Endodermal cell (in vitro differentiated cells): ENCODE results near the gene NCAM2. TPM values are rescaled to one million over a fixed set of nuclear protein-coding genes. Genes with fewer than 3 reads are reported as not detected.
"Not testable (repeated sequence)": the region's sequence is repeated elsewhere in the genome, so short reads cannot be mapped to it uniquely, and the experiment has no call there.

Experiments
- DNase-seq: peaks from one replicate; pipeline ENCODE4 v3.0.0-alpha.2; 2017
- H3K27ac ChIP-seq: 2 replicates; pipeline ENCODE4 v1.5.1; 2013; ENCODE audit warnings: mild to moderate bottlenecking, low read depth, low read length, moderate library complexity
- H3K27me3 ChIP-seq: 2 replicates; pipeline ENCODE4 v1.6.1; 2013; ENCODE audit warnings: mild to moderate bottlenecking, low read length, moderate library complexity; ENCODE audit not compliant: insufficient read depth, control insufficient read depth, poor library complexity, severe bottlenecking
- H3K36me3 ChIP-seq: 2 replicates; pipeline ENCODE4 v1.7.0; 2013; ENCODE audit warnings: mild to moderate bottlenecking, low read length, moderate library complexity; ENCODE audit not compliant: control insufficient read depth, insufficient read depth
- H3K4me1 ChIP-seq: one replicate; pipeline ENCODE4 v1.7.0; 2013; ENCODE audit warnings: low read length; ENCODE audit not compliant: control insufficient read depth, insufficient read depth
- H3K4me3 ChIP-seq: 2 replicates; pipeline ENCODE4 v1.5.1; 2013; ENCODE audit warnings: mild to moderate bottlenecking, low read length, moderate library complexity
- H3K9ac ChIP-seq: 2 replicates; pipeline ENCODE4 v1.6.1; 2013; ENCODE audit warnings: mild to moderate bottlenecking, low read length, moderate library complexity; ENCODE audit not compliant: poor library complexity, severe bottlenecking; ENCODE audit errors: extremely low read depth
- H3K9me3 ChIP-seq: 2 replicates; pipeline ENCODE4 v1.6.1; 2013; ENCODE audit warnings: mild to moderate bottlenecking, low read length, moderate library complexity; ENCODE audit not compliant: control insufficient read depth
- H3K27ac Mint-ChIP-seq: 2 replicates; pipeline ENCODE4 v1.8.0; 2020; ENCODE audit warnings: mixed read lengths
- H3K27me3 Mint-ChIP-seq: 2 replicates; pipeline ENCODE4 v1.8.0; 2021; ENCODE audit warnings: mild to moderate bottlenecking, mixed read lengths; ENCODE audit not compliant: insufficient read depth
- H3K36me3 Mint-ChIP-seq: 2 replicates; pipeline ENCODE4 v1.8.0; 2020; ENCODE audit warnings: low read depth, mixed read lengths
- H3K4me1 Mint-ChIP-seq: 2 replicates; pipeline ENCODE4 v1.8.0; 2020; ENCODE audit warnings: mixed read lengths
- H3K4me3 Mint-ChIP-seq: 2 replicates; pipeline ENCODE4 v1.8.0; 2020; ENCODE audit warnings: mild to moderate bottlenecking, moderate library complexity, mixed read lengths
- H3K9me3 Mint-ChIP-seq: 2 replicates; pipeline ENCODE4 v1.8.0; 2020; ENCODE audit warnings: mild to moderate bottlenecking, mixed read lengths
- CTCF ChIP-seq: fragments of 200-600 bp; sonication (generic); conservative IDR thresholded peaks from 2 replicates; pipeline ENCODE4 v1.5.0; 2021; ENCODE audit warnings: antibody characterized with exemption, mild to moderate bottlenecking
- WGBS, 2 experiments: methylation state at CpG; one replicate each; pipeline versions ENCODE4 v1.1.5 to v1.1.7; 2013; ENCODE audit warnings: missing lambda C conversion rate in 2 of 2, mixed read lengths in 1 of 2; ENCODE audit not compliant: insufficient coverage in 1 of 2, insufficient read length in 1 of 2; 5-methylcytosine and 5-hydroxymethylcytosine counted together
- total RNA-seq, 2 donors: library from RNA; stranded (reverse); fragmentation: NEBNext Ultra II Directional in 1 of 2; extraction: Animal tissue kit (Norgen Biotek cat#: 25700) in 1 of 2; gene quantifications; 2 replicates in 1 of 2; 3 replicates in 1 of 2; pipeline ENCODE4 v1.2.1, GENCODE V29; 2021

NCAM2 gene
- total RNA-seq, 2 donors from 2014 or later = 0.46 to 0.69 TPM

DNA sequence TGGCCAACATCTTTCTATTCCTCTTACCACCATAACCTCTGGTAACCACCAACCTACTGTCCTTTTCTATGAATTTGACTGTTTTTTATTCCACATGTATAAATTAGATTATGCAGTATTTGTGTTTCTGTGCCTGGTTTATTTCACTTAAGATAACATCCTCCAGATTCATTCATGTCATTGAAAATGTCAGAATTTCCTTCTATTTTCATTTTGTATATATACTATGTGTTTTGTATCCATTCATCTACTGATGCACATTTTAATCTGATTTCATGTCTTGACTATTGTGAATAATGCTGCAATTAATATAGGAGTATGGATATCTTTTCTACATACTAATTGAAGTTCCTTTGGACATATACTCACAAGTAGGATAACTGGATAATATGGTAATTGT, 403.2 kb downstream of the NCAM2 start:
- Histone ChIP-seq H3K4me1 (no peaks in the 10 kb centered on the region), H3K9ac (no peak overlapping the region)

DNA sequence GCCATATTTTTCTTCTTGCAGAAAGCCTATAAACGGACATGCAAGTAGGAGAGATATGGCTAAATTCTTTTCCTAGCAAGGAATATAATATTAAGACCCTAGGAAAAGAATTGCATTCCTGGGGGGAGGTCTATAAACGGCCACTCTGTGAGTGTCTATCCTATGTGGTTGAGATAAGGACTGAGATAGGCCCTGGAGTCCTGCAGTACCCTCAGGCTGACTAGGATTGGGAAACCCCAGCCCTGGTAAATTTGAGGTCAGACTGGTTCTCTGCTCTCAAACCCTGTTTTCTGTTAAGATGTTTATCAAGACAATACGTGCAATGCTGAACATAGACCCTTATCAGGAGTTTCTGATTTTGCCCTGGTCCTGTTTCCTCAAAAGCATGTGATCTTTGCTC, 404.0 kb downstream of the NCAM2 start:
- H3K36me3 ChIP-seq, H3K9ac ChIP-seq, H3K4me3 Mint-ChIP-seq, H3K36me3 Mint-ChIP-seq, H3K27me3 Mint-ChIP-seq, H3K4me3 ChIP-seq, DNase-seq, H3K4me1 Mint-ChIP-seq, H3K27me3 ChIP-seq, H3K9me3 ChIP-seq, H3K27ac ChIP-seq, H3K4me1 ChIP-seq, H3K27ac Mint-ChIP-seq: not testable (repeated sequence)
- 88 to 100% methylated on average over 1 to 3 of the region's 3 CpGs for WGBS, 2 experiments
- H3K9me3 Mint-ChIP-seq = peaks cover 28% of the 10 kb centered on the region

More for the DNA sequence above, 403.2 kb downstream of the NCAM2 start:
- no peaks in the 10 kb centered on the region for H3K27me3 Mint-ChIP-seq
- no peak for DNase-seq
- no peak overlapping the region for H3K27ac ChIP-seq
- peaks cover 9% of the 10 kb centered on the region for H3K9me3 ChIP-seq
- H3K4me3 ChIP-seq = no peak overlapping the region
- no peaks in the 10 kb centered on the region for H3K36me3 ChIP-seq
- H3K4me1 Mint-ChIP-seq = no peaks in the 10 kb centered on the region
- no peak overlapping the region for H3K4me3 Mint-ChIP-seq
- no peaks in the 10 kb centered on the region for H3K27me3 ChIP-seq
- TF ChIP-seq CTCF = no peak
- H3K36me3 Mint-ChIP-seq = no peaks in the 10 kb centered on the region
- H3K27ac Mint-ChIP-seq = no peak overlapping the region
- peaks cover 34% of the 10 kb centered on the region for H3K9me3 Mint-ChIP-seq

DNA sequence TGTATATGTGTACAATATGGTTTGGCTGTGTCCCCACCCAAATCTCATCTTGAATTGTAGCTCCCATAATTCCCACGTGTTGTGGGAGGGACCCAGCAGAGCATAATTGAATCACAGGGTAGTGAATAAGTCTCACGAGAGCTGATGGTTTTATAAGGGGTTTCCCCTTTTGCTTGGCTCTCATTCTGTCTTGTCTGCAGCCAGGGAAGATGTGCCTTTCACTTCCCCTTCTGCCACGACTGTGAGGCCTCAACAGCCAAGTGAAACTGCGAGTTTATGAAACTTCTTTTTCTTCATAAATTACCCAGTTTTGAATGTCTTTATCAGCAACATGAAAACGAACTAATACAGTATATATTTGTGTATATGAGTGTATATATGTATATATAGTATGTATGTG, 406.1 kb downstream of the NCAM2 start:
- H3K27ac Mint-ChIP-seq, H3K27me3 Mint-ChIP-seq, H3K4me1 Mint-ChIP-seq, H3K36me3 ChIP-seq, H3K4me3 Mint-ChIP-seq, H3K36me3 Mint-ChIP-seq, H3K9ac ChIP-seq, H3K4me3 ChIP-seq, H3K27ac ChIP-seq, DNase-seq, H3K27me3 ChIP-seq, H3K4me1 ChIP-seq, H3K9me3 ChIP-seq: not testable (repeated sequence)
- 83 to 91% methylated on average over 1 to 4 of the region's 5 CpGs for WGBS, 2 experiments
- H3K9me3 Mint-ChIP-seq = peaks cover 26% of the 10 kb centered on the region

DNA sequence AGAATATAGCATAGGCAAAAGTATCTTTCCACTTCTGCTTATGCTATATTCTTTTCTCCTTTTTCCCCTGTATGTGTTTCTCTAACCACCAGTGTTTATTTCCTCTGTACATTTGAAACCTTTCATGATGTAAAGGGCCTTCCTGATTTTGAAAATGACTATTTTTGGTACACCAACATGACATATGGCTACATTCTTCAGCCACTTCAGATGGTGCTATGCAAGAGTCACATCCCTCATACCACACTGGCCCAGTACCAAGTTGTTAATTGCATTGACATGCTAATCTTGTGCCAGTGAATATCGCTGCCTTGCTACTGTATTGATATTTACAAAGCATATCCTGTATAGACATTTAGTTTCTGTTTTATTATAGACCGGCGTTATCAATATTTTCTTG, 408.7 kb downstream of the NCAM2 start:
- H3K4me1 Mint-ChIP-seq = no peaks in the 10 kb centered on the region
- no peak overlapping the region for H3K4me3 Mint-ChIP-seq
- H3K9me3 Mint-ChIP-seq = peaks cover 17% of the 10 kb centered on the region
- no peak for TF ChIP-seq CTCF
- WGBS, 2 experiments = 96% methylated on average over 3 of the region's 3 CpGs; no CpG with 5 or more reads in 1 of the 2 experiments
- no peaks in the 10 kb centered on the region for H3K9me3 ChIP-seq
- H3K36me3 Mint-ChIP-seq = no peaks in the 10 kb centered on the region
- no peaks in the 10 kb centered on the region for H3K27me3 ChIP-seq
- no peaks in the 10 kb centered on the region for H3K27me3 Mint-ChIP-seq
- H3K27ac ChIP-seq = no peak overlapping the region
- H3K27ac Mint-ChIP-seq = no peak overlapping the region
- no peak for DNase-seq
- H3K4me1 ChIP-seq = no peaks in the 10 kb centered on the region
- no peak overlapping the region for H3K4me3 ChIP-seq
- H3K9ac ChIP-seq = no peak overlapping the region
- H3K36me3 ChIP-seq = no peaks in the 10 kb centered on the region
